LNCaP clone FGC (cell line): Measurements from ENCODE around the gene COL25A1.
"Not testable (repeated sequence)": the region's sequence is repeated elsewhere in the genome, so short reads cannot be mapped to it uniquely, and the experiment has no call there.

Source experiments
- DNase-seq: peaks from one replicate; pipeline ENCODE4 v3.0.0-alpha.2; 2011; ENCODE audit warnings: low read depth
- H3K4me3 ChIP-seq: 2 replicates; pipeline ENCODE4 v1.5.1; 2011; ENCODE audit warnings: mild to moderate bottlenecking, low read depth, low read length, control low read depth
- TF ChIP-seq, protein P1 (sequence below): IDR thresholded peaks from 2 replicates; pipeline ENCODE4 v1.5.1; 2012; ENCODE audit warnings: mild to moderate bottlenecking; ENCODE audit not compliant: control insufficient read depth, insufficient read depth; ENCODE audit errors: extremely low read depth

COL25A1 gene

DNA sequence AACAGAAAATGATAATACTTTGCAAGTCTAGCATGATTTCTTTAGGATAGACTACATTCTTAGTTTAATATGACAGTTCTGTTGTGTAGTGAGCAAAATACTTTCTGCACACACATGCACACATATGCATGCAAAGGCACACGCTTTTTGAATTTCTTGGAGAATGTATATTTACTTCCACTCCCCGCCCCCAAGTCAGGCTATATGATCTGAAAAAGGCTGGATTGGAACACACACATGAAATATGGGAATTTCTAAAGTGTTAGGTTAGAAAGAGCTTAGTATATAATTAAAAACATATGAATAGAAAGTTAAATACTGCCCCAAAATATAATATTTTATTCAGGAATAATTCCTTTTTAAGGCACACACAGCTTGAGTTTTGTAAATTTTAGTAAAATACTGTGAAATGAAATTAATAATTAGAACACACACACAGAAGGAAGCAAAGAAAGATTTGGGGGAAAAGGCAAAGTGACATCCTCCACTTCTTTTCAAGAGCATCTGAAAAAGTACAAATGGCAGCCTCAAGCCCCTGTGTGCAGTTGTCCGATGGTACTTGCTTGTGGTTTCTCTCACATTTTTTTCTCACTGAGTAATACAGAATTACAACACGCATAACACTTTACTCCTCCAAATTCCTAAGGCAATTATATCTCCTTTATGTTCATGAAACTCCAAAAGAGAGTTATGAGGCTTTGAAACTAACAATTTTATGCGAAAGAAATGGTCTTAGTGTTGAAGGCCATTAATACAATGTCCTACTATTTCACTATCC is 310.7 kb downstream of the COL25A1 start:
- no peak for DNase-seq
- TF ChIP-seq, protein P1, sequence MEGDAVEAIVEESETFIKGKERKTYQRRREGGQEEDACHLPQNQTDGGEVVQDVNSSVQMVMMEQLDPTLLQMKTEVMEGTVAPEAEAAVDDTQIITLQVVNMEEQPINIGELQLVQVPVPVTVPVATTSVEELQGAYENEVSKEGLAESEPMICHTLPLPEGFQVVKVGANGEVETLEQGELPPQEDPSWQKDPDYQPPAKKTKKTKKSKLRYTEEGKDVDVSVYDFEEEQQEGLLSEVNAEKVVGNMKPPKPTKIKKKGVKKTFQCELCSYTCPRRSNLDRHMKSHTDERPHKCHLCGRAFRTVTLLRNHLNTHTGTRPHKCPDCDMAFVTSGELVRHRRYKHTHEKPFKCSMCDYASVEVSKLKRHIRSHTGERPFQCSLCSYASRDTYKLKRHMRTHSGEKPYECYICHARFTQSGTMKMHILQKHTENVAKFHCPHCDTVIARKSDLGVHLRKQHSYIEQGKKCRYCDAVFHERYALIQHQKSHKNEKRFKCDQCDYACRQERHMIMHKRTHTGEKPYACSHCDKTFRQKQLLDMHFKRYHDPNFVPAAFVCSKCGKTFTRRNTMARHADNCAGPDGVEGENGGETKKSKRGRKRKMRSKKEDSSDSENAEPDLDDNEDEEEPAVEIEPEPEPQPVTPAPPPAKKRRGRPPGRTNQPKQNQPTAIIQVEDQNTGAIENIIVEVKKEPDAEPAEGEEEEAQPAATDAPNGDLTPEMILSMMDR, result no peak
- H3K4me3 ChIP-seq, result no peak overlapping the region

DNA sequence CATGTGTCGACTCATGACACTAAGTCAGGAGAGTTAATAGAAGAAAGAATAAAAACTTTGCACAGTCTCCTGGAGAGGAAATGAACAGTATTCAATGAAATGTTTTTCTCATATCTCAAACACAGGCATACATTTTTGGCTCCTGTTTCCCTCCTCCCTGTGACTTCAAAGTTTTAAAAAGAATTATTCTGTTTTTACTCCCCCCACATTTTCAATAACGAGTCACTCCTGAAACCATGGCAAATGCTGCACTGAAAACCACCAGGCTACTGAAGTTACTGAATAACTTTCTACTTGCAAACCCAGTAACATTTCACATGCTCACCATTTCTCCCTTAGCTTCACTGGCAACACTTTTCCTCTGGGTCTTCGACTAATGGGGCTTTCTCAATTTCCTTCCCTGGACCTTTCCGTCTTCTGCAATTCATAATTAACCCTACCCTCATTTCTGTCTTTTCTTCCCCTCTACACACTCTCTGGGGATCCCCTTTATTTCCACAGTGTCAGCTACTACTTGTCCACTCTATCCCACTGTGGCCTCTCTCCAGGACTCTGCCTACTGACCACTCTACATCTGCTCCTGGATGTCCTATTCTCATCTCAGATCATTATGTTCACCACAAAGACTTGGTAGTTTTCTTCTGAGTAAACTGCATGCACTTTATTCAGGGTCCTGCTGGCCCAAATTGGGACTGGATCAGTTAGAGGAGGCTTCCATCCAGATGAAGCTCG is 313.8 kb downstream of the COL25A1 start:
- H3K4me3 ChIP-seq, result no peak overlapping the region
- TF ChIP-seq, protein P1, result no peak
- no peak for DNase-seq

DNA sequence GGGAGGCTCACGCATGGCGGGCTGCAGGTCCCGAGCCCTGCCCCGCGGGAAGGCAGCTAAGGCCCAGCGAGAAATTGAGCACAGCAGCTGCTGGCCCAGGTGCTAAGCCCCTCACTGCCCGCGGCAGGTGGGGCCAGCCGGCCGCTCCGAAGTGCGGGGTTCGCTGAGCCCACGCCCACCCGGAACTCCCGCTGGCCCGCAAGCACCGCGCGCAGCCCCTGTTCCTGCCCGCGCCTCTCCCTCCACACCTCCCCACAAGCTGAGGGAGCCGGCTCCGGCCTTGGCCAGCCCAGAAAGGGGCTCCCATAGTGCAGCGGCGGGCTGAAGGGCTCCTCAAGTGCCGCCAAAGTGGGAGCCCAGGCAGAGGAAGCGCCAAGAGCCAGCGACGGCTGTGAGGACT is 318.0 kb downstream of the COL25A1 start:
- H3K4me3 ChIP-seq, DNase-seq: not testable (repeated sequence)

DNA sequence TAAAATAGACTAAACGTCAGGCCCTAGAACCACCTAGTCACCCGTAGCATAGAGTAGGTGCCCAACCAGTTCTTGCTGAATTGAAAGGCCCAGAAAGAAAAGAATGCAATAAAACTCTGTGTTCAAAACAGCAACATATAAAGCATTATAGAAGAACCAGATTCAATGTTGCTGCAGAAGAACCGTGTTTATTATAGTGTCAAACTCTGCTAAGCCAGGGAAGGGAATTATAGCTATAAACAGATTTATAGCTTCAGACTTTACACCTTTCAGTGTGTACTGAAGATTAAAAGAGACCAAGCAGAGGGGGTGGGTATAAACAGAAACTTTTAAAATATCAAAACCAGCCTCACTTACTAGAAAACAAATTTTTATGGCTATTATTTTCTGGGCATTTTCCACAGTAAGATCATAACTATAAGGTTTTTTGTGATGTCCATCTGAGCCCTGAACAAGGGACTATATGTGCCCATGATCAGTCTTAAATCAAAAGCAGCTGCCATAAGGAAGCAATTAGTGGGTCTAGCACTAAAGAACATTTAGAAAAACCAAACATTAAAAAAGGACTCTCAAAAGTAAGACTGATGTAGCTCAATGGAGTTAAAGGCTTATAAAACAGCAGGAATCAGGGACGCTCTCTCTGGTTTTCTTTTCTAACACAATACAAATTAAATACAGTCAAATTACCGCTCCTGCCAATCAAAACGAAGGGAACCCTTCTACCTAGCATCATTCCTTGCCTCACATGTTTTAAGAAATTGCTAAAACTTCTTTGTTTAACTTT is 319.9 kb downstream of the COL25A1 start:
- DNase-seq, result no peak
- TF ChIP-seq, protein P1, result no peak

DNA sequence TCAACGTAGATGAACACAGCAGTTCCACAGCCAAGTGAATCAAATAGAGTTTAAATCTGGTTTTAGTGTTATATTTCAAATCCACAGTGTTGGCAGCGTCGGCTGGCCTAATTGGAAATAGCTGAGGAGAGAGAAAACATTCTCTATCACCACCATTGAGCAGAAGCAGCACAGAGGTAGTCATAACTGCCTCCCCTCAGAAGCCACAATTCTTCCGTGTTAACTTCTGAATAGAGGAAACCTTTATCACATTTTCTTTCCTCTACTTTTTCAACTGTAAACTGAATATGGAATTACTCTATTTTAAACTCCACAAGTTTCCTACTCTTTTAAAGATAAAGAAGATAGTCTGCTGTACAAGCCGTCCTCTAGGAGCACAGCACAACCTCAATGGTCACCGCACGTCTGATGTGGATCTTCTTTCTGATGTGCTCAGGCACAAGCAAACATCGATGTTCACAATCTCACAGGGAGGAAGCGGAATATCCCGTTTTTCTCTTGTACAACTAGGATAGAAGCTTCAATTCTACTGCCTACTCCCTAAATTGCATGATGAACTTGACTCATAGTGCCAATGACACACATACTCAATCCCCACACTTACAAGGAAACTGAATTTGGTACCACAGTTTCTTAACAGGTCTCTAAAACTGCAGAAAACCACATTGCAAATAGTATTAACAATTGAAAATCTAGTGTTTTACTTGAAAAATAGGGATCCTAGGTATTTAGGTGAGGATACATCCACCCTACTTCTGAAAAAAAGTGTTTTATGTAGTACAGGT is 321.8 kb downstream of the COL25A1 start:
- H3K4me3 ChIP-seq, result no peak overlapping the region
- TF ChIP-seq, protein P1, result no peak
- DNase-seq, result no peak

More for the DNA sequence above, 319.9 kb downstream of the COL25A1 start:
- H3K4me3 ChIP-seq, result no peak overlapping the region

DNA sequence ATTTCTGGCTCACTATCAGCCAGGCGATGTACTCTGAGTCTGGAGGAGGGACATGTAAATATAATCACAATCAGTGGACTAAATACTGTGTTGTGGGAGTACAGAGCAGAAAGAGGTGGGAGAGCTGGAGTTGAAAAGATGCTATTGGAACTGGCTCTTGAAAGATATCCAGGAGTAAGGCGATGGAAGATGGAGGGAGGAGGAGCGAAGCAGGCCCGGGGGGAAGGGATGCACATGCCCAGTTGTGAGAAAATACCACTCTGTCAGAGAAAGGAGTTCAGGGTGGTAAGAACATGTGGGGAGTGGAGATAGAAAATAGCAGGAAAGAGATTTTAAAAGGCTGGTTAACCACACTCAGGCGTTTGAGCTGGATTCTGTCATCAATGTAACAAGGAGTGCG is 322.7 kb downstream of the COL25A1 start:
- no peak overlapping the region for H3K4me3 ChIP-seq
- DNase-seq, result no peak
- TF ChIP-seq, protein P1, result no peak
